Measurements from ENCODE around the gene SNX9.
"Not testable (repeated sequence)": the region's sequence is repeated elsewhere in the genome, so short reads cannot be mapped to it uniquely, and the experiment has no call there.

SNX9 gene

DNA sequence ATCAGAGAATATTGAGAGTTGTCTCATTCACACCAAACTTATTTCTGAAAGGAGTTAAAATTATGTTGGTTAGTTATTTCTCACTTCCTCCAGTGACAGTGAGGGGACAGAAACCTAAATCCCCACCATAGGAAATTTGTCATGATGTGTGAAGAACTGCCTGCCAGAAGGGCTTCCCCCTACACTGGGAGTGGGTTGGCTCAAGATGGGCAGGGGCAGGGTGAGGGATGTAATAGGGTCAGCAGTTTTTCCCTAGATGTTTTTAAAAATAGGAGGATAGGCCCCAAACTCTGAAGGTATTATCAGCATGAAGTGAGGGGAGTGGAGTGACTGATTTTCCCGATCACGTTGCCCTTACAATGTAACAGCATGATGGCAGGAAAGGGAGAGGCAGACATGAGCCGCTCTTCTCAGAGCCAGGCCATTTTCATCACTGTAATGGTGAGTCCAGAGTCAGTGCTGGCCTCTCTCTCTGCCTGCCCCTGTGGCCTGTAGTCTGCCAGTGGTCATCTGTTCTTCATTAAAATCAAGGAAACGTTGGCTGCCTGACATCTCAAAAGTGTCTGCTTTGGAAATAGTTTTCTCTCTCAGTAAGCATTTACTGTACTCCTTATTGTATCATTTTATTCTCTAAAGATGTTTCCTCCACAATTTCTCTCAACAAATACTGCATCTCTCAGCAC, 98.8 kb downstream of the SNX9 start:
- DNase-seq (ENCODE audit: low spot score): no peak

DNA sequence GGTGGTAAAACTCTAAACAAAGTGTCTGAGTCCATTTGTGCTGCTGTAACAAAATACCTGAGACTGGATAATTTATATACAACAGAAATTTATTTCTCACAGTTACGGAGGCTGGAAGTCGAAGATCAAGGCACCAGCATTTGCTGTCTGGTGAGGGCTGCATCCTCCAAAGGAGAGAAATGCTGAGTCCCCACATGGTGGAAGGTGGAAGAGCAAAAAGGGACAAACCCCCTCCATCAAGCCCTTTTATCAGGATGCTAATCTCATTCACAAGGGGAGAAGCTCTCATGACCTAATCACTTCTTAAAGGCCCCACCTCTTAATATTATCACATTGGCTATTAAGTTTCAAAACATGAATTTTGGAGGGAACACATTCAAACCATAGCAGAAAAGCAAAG, 102.7 kb downstream of the SNX9 start:
- DNase-seq (ENCODE audit: low spot score): no peak

DNA sequence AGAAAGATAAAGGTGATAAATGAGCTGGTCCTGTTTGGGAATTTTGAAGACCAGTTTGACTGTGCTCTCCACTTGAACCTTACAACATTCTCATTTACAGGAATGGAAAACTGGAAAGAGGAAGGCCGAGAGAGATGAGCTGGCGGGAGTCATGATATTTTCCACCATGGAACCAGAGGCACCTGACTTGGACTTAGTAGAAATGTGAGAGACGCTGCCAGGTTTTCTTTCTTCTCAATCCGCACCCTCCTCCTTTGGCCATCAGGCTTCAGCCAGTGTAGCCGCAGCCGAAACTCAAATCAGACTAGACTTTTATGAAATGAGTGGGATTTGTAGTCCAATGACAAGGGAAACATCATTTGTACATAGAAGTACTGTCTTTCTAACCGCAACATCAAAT, 104.0 kb downstream of the SNX9 start:
- no peak for DNase-seq (ENCODE audit: low spot score)

DNA sequence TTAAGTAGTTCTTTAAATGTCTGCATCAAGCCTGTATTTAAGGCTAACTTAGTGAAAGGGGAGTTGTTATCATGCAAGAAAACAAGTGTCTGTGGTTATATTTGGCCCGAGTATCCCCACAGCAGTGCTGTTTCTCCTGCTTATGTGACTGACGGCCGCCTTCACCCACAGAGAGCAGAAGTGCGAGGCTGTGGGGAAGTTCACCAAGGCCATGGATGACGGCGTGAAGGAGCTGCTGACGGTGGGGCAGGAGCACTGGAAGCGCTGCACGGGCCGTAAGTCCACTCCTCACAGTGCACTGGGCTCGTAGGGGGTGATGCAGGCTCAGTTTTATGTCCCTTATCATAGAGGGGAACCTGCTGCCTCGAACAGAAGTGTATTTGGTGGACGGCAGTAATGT, 105.4 kb downstream of the SNX9 start:
- no peak for DNase-seq (ENCODE audit: low spot score)

DNA sequence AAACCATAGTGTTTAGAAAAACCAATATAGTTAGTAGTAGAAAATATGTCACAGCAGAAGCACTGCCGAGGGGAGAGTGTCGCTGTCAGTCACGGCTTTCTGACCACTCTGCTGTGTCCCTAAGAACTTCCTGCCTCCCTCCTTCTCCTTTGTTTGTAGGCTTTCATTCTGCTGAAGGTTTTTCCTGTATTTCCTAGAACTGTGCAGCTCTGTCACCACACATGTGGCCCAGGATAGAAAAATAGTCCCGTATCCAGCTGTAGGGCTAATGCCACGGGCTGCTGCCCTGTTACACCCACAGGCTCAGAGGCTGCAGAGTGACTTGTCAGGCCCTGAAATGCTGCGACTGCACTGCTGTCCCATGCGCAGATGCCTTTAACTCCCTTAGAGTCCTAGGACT, 106.0 kb downstream of the SNX9 start:
- no peak for DNase-seq (ENCODE audit: low spot score)

DNA sequence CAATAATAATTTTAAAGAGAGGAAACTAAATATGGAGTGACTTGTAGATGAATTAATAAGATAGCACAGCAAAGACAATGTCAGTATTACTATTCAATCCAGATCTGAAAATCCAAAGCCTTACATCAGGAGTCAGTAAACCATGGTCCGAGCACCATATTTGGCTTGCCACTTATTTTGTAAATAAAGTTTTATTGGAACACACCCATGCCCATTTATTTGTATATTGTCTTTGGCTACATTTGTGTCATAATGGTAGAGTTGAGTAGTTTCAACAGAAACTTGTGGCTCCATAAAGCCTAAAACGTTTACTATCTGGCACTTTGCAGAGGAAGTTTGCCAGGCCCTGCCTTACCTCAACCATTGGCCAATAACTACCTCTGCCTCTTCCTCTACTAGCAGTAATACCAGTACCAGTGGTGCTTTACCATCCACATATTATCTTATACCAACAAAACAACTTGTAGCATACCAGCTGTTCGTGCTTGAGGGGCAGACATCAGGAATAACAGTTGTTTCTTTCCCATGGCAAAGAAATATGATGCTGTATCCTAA, 106.8 kb downstream of the SNX9 start:
- no peak for DNase-seq (ENCODE audit: low spot score)

DNA sequence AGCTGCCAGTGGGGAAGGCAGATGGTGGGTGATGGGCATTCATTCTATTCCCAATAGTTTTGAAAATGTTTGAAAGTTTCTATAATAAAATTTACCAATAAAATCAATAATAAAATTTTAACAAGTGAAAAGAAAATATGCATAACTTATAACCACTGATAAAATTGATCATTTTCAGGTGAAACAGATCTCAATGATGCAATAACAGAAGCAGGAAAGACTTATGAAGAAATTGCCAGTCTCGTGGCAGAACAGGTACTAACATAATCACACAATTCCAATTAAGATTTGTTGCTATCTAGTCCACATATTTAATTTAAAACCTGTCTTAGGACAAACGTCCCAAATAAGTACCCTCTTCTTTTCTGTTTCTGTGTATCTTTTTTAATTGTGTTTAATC, 112.7 kb downstream of the SNX9 start:
- DNase-seq (ENCODE audit: low spot score): no peak

DNA sequence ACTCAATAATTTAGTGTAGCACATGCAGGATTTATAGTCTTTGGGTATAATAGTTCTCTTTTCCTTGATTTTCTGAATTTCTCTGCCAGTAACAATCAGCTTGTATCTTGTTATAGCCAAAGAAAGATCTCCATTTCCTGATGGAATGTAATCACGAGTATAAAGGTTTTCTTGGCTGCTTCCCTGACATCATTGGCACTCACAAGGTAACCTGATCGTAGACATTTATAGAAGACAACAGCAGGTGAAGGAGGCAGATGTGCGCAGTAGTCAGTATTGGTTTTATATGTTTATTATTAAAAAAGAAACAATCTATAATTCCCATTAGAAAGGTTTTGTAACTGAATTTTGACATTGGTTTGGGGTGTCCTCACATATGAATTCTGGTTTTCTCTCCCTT, 114.3 kb downstream of the SNX9 start:
- DNase-seq (ENCODE audit: low spot score): no peak

DNA sequence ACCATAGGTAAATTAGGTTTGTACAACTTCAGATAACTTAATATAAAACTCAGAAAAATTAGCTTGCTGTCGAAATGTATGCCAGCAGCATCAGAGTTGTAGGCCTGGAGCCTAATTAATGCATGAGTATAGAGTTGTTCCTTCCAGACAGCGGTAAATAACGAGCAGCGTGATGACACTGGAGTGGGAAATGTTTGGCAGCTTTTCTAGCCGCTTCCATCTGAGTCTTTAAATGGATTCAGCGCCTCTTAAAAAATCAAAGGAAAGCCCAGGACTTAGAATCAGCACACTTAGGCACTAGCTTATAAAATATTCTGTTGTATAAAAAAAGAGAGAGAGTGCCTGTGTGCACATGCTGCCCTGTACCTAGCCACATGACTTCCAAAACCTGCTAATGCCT, 114.9 kb downstream of the SNX9 start:
- DNase-seq (ENCODE audit: low spot score): no peak

DNA sequence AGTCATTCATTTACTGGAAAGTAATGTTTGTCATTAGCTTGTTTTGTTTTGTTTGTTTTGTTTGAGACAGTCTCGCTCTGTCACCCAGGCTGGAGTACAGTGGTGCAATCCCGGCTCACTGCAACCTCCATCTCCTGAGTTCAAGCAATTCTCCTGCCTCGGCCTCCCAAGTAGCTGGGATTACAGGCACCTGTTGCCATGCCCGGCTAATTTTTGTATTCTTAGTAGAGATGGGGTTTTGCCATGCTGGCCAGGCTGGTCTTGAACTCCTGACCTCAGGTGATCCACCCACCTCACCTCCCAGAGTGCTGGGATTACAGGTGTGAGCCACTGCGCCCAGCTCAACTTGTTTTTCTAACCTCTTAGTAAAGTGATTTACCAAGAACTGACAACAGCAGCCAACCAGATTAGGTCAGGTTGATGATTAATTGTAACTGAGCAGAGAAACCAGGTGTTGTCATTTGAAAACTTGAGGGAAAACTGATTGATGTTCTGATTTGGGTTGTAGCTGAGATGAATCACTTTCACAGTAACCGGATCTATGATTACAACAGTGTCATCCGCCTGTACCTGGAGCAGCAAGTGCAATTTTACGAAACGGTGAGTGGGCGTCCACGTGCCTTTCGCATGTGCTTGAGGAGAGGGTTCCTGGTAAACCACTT, 117.5 kb downstream of the SNX9 start:
- DNase-seq (ENCODE audit: low spot score): not testable (repeated sequence)

DNA sequence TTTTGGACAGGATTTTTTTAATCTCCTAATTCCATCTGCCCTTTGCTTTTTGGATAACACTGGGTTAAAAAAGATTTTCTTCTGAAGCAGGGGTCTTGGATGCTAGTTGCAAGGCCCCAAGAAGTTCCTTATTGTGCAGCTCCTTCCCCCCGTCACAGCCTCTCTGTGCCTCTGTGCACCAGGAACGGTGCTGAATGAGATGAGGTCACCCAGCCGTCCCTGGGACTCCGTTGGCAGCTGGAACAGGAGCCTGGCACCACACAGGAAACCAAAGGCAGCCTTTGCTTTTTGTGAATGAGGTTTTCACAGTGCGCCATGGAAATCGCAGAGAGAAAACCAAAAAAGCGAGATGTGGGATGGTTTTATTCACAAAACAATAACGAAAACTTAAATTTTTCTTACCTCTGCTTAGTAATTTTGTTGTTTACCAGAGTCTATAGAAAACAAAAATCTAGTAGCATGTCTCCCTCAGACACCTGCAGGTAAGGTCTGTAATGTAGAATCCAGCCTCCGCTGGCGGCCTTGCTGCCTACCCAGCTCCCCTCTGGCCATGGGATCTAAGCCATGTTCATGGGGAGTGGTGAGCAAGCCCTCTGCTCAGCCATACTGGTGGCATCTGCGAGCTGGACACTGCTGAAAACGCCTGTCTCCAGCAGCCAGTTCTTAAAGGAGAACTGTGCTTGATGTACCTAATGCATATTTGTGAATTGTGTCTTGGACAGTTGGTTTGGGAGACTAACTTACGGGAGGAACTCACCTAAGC, 118.2 kb downstream of the SNX9 start:
- no peak for DNase-seq (ENCODE audit: low spot score)

DNA sequence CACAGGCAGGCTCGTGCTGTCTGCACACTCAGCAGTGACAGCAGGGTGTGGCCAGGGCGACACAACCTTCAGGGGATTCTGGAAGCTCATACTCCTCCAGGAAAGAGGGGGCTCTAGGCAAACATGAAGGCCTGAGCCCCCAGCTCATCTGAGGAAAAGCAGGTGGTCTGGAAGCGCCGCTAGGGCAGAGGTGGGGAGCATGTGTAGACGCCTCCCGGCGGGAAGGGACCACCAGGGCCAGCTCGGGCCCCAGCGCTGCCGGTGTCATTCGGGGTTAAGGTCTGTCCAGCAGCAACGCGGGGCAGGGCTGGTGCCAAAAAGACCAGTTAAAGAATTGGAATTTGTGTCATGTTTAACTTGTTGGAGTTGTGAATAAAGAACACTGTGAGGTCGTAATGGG, 119.3 kb downstream of the SNX9 start:
- DNase-seq (ENCODE audit: low spot score): no peak

DNA sequence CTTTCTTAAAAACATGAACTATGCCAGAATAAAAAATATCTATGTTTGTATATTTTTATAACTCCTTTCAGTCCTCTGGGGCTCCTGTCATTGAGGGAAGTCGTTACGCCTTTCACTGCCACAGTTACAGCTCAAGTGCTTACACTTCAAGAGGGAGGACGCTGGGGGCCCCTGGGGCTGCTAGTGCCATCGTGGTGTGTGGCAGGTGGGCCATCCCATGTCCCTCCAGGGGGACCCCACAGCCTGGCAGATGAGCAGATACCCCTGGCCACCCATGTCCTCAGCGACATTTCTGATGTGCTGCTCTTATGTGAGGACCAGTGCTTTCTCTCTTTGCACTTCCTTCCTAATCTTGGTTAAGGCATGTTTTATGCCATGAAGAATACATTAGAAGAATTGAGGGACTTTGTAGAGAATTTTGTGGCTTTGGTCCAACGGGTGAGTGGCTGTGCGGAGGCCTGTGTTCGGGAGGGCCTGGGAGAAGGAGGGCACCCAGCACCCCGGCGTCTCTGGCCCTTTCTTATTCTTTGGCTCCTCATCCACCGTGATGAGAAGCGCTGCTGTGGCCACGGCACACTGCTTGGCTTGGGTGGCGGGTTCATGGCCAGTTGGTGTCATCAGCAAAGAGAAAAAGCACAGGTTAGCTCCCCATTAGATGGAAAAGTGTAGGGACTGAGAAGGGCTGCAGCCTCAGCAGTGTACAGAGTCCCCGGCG, 120.4 kb downstream of the SNX9 start:
- DNase-seq (ENCODE audit: low spot score): no peak

DNA sequence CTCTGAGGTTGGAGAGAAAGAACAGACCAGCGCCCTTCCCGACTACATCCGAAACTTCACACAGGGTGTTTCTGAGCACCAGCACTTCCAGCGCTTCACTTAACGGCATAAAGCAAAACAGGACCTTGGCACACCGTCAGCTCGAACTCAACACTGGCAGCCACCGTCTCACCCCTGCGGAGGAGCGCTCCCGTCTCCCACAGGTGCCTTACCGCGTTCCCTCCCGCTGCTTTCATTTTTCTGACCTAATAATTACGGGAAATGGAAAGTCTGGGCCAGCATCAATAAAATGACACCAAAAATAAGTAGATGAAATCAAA, 120.9 kb downstream of the SNX9 start:
- no peak for DNase-seq (ENCODE audit: low spot score)

DNA sequence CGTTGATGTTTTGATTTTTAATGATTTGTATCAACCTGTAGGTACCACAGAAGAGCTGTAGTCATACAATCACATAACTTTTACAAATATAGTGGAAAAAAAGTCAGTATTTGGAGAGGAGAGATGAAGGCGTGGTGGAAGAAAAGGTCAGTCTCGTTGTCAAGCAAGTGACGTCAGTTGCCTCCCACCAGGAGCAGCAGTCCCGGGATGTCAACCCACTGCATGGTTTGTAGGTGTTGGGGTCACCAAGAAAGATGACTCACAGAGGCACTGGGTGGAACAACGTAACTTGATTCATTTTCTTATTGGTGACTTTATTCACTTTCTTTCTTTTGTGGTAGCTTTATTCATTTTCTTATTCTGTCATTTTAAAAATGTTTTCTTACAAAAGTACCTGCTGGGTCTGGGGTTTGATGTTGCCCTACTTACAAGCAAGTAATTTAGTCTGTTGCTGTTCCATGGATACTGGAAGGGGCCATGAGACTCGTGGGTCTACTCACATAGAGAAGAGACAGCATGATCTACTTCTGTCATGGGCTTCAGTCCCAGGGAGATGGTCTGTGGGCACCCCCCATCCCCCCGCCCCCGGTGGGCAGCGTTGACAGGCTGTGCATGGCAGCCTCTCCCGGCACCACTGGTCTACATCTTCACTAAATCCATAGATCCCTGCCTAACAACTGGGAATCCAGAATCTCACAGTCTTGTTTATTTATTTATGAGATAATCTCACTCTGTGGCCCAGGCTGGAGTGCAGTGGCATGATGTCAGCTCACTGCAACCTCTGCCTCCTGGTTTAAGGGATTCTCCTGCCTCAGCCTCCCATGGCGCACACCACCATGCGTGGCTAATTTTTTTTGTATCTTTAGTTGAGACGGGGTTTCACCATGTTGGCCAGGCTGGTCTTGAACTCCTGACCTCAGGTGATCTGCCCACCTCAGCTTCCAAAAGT, 122.2 kb downstream of the SNX9 start:
- DNase-seq (ENCODE audit: low spot score): no peak

DNA sequence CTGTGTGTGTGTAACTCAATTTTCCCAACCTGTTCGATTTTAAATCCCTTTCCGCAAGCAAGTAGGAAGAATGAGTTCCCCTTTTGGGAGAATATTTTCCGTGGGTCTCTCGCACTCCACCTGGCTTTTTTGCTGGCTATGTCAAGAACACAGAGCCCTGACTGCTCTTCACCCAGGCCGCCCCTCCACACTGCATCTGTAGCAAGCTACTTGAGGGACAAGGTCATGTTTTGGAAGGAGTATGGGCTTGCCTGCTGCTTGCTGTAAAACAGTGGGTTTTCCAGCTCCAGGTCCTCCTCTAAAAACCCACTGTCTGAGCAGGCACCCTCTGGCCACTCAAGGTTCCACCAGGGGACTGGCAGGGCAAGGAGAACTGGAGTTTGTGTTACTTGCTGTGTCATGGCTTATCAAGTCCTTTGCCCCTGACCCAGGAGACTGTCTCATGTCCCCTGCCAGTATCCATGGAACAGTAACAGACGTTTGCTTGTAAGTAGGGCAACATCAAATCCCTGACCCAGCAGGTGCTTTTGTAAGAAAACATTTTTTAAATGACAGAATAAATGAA, 123.1 kb downstream of the SNX9 start:
- no peak for DNase-seq (ENCODE audit: low spot score)

DNA sequence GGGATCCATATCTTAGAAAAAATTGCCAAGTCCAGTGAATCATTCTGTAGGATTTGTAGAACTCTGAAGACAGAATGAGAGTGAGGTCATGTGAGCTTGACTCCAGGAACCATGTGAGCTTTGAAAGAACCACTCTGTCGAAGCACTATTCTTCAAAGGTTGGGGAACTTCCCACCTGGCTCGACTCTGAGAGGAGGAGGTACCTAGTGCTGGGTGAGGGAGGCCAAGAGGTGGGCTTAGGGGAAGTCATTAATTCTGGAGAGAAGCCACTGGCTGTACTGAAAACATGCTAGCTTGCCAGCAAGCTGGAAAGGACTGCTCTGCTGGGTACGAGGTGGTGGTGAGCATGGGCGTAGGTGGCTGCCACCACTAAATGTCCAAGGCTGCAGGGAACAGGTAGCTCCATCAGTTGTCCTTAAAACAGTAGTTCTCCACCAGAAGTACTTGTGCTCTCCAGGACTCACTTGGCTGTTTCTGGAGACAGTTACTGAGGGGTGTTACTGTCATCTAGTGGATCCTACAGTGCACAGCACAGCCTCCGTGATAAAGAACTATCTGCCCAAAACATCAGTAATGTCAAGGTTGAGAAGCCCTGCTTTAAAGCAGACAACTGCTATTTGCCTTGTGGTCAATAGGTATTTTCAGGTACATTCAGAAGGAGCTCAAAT, 124.0 kb downstream of the SNX9 start:
- peak; percentile 50 for DNase-seq (ENCODE audit: low spot score)

DNA sequence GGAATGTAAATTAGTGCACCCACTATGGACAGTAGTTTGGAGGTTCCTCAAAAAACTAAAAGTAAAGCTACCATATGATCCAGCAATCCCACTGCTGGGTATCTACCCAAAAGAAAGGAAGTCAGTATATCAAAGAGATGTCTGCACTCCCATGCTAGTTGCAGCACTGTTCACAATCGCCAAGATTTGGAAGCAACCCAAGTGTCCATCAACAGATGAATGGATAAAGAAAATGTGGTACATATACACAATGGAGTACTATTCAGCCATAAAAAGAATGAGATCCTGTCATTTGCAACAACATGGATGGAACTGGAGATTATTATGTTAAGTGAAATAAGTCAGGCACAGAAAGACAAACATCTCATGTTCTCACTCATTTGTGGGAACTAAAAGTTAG, 127.9 kb downstream of the SNX9 start:
- DNase-seq (ENCODE audit: low spot score): not testable (repeated sequence)

DNA sequence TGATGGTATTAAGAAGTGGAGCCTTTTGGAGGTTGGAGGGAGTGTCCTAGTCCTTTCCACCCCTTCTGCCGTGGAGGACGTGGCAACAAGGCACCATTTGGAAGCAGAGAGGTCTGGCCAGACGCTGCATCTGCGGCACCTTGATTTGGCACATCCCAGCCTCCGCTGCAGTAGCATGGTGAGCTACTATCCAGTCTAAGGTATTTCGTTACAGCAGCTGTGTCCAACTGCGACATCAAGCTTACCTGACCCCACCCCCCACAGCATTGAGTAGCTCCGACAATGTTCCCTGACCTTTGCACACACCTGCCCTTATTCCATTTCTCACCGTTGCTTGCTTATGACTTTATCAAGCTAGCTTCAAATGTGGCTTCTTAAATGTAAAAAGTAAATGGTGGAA, 128.8 kb downstream of the SNX9 start:
- no peak for DNase-seq (ENCODE audit: low spot score)

DNA sequence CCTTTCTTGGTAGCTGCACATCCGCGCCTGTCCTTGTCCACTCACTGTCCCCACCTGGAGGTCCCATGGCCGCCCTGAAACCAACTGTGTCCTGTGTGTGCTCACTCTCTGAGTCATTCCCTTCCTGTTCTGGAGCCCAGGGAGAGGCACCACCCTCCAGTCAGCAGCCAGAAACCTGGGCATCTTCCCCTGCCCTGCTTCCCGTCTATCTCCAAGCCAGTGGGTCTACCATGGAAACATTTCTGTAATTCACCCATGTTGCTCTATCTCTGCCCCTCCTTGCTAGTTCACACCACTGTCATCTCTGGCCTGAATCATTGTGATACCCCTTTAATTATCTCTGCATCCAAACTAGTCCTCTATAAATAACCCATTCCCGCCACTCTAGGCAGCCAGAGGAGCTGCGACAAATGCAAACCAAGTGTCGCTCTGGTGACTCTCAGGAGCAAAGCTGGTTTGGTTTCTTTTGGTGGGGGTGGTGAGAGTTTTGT, 129.9 kb downstream of the SNX9 start:
- DNase-seq (ENCODE audit: low spot score): no peak
